PC-3 (cell line): ENCODE results near the gene TUBB.
"Not testable (repeated sequence)": the region's sequence is repeated elsewhere in the genome, so short reads cannot be mapped to it uniquely, and the experiment has no call there.

Experiments
- CTCF ChIP-seq: fragments of 300-600 bp; sonication (generic); conservative IDR thresholded peaks from 2 replicates; pipeline ENCODE4 v1.5.1; 2017; ENCODE audit warnings: antibody characterized with exemption, low read depth, mild to moderate bottlenecking, low read length
- EZH2 ChIP-seq: fragments of 300-600 bp; sonication (generic); IDR thresholded peaks from one replicate; pipeline ENCODE4 v1.6.1; 2017; ENCODE audit warnings: antibody characterized with exemption, mild to moderate bottlenecking, low read length; ENCODE audit not compliant: unreplicated experiment
- EZH2phosphoT487 ChIP-seq: fragments of 300-600 bp; sonication (generic); IDR thresholded peaks from 2 replicates; pipeline ENCODE4 v1.6.1; 2018; ENCODE audit warnings: mild to moderate bottlenecking, antibody characterized with exemption, low read length, borderline replicate concordance

- not testable (repeated sequence) for TF ChIP-seq CTCF, EZH2, EZH2phosphoT487
Observed at GRCh38 chr6:30723159-30723842, 3.1 kb downstream of the TUBB start.
